ENCODE measurements around the gene KDM5B.
"Not testable (repeated sequence)": the region's sequence is repeated elsewhere in the genome, so short reads cannot be mapped to it uniquely, and the experiment has no call there.

The KDM5B gene

DNA sequence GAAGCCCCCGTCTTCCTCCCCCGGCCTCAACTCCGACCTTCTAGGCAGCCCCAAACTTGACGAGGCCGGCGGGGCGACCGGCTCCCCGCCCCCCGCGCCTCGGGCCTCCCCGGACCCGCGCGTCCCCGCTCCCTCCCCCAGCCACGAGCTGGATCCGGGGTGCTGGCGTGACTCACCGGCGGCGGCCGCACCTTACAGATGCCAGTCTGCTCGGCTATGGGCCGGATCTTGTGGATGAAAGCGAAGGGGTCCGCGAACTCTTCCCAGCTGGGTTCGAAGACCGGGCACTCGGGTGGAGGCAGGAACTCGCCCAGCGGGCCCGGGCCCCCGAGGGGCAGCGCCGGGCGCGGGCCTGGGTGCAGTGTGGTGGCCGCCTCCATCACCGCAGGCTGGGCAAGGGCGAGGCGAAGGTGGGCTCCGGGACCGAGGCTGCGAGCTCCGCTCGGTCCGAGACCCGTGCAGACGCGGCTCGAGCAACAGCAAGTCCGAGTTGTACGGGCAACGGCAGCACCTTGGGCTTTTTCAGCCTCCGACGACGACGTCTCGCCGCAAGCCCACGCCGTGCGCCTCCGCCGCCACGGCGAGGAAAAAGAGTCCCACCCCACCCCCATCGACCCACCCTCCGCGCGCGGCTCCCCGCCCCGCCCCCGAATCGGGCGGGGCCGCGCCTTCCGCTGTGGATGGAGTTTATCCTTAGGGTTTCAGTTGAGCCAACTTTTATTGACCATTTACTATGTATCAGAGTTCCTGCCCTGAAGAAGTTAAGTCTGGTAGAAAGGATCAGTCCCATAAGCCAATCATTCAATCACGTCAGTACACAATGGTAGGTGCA is at the start of gene KDM5B:
TSS of gene KDM5B (minus strand) at position 496 of the 832 bp plus-strand sequence. CDS start at position 380, 116 bp downstream.
- DNase-seq: peak; percentile 72

DNA sequence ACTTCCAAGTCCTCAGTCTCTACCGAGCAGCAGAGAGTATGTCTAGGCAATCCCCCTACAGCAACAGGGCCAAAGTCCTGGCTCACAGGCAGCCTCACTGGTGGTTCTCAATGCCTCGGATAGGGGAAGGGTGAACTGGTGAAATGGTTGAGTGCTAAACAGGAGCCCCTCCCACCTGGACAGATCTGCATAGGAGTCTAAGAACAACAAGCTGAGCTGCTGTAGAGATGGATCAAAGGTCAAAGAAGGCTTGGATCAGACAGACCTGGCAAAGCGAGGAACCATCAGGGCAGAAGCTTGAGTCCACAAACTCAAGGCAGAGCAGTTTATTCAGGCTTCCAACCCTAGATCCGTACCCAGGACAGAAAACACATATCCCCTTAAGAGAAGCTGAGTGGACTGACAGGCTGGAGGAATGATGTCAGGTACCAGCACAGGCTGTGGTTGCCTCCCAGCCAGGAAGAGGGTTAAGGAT is 49.0 kb upstream of the KDM5B start:
- DNase-seq: no peak

DNA sequence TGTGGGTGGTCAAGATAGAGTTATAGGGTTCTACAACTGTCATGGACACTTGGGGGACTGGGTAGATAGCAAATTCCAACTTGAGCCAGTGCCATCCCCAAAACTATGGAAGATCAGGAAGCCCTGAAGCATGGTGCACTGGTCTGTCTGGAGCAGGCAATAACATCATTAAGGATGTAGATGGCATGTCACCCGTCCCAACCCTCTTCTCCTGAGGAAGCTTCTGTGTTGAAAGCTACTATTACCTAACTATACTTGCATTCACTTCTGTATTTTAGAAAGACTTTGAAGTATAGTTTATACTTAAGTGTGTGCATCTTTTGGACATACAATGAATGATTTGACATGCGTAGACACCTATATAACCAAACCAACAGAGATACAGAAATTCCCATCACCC is 47.8 kb upstream of the KDM5B start:
- no peak for DNase-seq

DNA sequence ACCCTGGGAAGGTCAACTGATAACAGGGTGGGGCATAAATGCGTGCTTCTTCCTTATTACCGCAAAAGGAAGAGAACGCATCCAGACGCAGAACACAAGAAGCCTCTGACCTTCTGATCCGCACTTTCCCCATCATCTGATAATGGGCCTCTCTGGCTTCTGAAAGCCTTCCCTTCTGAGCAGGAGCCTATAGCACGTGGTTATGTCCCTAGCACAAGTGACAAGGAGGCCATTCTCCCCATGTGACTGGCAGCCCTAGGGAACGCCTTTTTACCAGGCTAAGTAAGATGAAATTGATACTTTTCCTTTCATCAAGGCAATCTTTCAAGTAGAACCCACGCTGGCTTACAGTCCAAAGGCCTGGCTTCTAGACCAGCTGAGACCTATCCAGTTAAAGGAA is 46.6 kb upstream of the KDM5B start:
- no peak for DNase-seq

DNA sequence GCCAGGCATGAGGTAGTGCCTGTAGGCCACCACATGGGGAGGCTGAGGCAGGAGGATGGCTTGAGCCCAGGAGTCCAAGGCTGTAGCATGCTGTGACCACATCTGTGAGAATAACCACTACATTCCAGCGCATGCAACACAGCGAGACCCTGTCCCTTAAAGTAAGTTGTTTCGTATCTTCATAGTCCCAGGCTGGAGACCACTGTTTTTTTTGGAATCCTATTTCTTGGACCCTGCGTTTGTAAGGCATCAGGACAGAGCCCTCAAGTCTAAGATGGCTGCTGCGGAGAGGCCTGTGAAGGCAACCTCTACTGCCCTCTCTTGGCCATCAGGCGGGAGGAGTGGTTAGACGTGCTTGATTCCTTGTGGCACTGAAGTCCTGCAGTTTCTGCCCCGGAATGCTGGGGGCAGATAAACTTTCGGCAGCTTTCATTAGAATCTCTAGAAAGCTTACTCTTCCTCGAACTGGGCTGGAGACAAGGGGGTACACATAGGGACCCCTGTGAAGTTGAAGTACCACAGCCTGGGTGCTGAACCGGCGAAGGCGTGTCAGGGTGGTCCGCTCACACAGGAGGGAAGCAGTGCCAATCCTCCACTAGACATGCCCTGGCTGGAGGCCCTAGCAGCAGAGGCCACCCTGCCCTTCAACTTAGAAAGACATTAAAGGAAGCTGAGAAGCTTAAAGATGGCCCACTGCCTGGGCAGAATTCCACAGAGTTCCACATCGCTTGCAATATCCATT is 44.1 kb upstream of the KDM5B start:
- DNase-seq: no peak

DNA sequence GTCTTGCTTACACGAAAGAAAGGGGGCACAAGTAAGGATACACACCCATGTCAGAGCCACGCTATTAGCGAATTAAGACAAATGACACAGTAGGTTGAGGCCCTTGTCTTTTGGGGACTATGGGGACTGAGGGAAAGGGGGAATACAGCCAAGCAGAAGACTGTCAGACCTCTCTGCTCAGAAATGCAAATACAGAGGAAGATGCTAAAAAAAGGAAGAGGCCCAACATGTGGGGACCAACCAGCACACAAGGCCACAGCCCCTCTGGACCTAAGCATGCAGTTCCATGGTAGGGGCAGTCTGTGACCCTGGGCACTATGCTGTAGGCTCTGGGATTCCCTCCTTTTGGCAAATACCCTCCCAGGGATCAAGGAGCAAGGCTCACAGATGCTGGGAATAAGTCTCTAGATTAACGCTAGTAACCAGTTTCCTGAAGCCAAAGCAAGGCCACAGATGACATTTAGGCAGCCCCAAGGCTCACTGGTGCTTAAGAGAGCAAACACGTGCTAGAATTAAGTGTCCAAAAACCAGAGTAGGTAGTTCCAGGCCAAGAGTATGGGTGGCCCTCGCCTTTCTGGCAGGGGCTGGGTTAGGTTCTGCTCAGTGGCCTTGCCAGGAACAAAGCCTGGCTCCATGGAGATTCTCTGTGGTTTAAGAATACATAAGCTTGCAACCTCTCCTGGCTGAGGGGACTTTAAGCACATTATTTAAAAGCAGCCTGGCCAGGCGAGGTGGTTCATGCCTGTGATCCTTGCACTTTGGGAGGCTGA is 42.6 kb upstream of the KDM5B start:
- DNase-seq: no peak

DNA sequence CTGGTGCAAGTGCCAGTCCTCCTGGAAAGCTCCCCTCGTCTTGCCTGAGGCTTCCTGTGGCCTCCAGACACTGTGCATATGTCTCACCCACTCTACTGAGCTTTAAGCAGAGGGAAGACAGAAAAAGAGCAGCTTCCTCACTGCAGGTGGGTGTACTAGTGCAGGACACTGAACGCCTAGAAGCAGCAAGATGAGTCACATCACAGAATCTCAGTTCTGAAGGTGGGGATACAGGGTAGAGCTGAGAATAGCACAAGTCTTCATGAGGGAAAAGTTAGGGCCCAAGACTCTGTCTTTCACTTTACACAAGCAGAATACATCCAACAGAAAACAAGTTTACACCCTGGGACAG is 39.9 kb upstream of the KDM5B start:
- no peak for DNase-seq

DNA sequence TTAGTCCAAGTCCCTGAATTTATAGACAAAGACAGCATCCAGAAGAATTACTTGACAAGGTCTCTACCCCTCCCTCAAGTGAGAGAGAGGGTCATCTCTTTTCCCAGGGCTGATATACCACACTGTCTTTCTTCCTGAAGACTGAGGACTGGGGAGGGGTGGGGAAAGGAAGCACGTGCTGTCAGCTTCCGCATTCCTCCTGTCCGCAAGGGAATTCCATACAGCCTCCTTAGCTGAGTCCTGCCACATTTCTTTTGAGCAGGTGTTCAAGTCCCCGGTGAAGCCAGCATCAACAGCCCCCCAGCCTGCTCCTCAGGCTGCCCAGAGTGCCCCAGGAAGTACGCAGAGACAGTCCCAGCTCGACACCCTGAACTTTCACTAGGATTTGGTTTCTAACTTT is 36.7 kb upstream of the KDM5B start:
- DNase-seq: no peak

DNA sequence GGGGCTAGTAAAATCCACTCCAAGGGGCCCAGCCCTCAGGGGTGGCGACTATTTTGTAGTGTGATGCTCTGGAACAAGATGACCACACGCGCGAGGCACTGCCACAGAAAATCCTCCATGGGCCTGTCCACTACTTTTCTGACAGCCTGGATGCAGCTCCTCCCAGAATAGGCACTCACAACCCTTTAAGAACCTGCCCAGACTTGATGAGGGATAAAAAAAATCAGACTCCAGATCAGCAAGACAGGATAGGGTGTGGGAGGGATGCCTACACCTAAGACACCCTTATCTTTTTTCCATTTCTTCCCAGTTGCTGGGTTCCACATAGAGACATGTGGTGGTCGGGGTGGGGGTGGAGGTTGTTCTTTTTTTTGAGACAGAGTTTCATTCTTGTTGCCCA is 36.0 kb upstream of the KDM5B start:
- DNase-seq: no peak

DNA sequence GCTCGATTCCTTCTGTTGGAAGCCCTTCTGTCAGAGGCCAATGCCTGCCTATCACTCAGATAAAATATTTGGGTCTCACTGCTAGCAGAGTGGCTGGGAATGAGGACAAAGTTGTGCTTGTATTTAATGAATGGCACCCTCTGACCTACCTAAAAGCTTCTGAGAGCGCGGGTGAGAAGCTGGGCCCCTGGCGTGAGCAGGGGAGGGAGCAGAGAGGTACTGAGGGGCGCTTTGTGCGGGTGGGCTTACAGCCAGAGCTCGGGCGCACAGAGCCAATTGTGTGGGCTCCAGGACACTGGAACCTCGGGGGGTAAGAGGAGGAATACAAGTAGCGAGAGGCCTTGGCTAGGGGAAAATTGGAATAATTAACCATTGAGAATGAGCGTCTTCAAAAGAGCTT is 34.9 kb upstream of the KDM5B start:
- no peak for DNase-seq

DNA sequence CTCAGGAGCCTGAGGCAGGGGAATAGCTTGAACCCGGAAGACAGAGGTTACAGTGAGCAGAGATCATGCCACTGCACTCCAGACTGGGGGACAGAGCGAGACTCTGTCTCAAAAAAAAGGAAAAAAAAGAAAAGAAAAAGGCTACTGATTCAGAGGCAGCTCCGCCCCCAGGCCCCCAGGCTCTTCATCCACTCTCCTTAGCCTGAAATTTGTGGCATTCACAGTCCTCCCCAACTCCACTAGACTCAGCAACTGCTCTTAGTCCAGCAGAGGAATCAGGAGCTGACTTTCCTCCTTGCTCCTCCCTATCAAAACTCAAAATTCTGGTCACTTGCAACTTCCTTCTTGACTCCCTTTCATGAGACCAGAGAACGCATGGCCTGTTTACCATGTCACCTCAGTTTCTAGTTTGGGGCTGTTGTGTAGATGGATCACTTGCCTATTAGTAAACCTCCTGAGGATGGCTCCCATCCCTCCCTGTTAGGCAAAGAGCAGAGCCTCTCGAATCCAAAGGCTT is 29.6 kb upstream of the KDM5B start:
- no peak for DNase-seq

DNA sequence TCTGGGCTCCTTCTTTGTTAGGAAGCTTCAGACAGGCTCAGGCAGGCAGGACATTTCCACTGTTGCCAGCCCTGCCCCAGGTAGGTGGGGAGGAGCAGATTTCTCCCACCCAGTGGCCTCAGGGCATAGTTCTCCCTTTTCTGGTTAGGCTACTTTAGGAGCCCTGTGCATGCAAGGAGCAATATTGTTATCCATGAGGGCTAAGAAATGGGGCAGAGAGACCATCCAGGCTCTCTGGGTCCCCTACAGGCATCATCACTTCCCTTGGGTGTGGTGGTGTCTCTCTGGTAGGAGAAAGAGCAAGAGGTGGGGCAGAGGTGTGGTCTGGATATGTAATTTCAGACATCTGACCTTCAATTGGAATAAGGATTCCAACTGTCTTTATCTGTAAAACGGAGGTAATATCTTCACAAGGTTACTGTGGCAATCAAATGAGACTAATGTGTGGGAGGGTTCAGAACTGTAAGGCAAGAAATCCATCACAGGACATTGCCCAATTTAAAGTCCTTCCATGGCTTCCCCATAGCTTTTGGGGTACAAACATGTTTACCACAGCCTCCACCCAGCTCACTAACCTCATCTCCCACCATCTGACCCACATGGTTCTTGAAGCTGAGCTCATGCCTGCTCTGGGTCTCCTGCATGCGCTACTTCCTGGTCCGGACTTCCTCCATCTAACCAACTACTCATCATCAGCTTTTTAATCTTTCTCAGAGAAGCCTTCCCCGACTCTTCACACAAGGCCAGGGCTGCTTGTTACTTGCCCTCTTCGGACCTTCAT is 28.6 kb upstream of the KDM5B start:
- DNase-seq: no peak

DNA sequence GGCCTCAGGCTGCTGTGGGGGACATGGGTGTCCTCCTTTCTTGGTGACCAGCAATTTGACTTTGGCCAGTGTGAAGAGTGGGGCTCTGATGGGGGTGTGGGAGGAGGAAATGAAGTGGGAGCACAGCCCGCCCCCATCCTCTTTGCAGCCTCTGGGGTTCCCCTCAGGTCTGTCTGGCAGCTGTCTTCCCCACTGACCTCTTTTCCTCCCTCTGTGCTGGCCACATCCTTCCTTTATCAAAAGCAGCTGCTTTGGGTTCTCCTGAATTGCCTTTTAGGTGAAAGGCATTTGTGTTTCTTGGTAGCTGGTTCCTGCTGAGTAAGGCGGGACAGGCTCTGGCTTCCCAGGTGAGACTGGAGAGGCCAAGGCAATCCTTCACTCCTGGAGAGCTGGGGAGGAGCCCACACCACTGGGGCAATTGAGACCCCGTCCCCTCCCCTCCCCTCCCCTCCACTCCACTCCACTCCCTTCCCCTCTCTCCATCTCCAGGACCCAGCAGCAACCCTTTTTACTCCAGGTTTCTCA is 27.4 kb upstream of the KDM5B start:
- DNase-seq: no peak

DNA sequence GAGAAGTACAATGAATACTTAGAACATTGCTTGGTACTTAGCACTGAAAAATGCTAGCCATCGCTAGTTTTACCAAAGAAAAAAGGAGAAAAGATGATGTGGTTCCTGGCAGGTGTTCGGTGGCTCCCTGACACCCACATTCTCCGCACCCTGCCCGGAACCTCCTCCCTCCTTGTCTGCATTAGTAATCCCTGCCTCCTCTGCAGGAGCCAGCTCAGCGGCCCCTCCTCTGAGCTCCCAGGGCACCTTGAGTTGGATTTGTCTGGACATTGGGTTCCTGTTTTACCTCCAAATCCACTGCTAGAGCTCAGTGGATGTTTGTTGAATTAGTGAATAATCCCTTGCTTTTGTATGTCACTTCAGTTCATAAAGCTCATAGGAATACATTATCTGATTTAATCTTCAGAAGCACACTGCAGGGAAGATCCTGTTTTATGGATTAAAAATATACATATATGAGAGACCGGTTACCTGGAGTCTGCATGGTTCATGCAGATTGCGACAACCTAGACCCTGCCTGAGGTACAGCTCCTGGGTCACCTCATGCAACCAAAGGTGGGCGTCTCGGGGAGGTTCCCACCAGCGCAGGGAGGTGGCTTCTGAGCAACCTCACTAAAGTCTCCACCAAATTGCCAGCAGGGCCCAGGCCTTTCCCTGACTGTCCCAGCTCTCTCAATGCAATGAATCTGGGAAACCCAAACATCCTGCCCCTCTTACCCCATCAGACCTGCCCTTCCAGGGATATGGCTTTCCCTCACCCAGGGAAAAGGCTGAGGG is 26.7 kb upstream of the KDM5B start:
- no peak for DNase-seq

DNA sequence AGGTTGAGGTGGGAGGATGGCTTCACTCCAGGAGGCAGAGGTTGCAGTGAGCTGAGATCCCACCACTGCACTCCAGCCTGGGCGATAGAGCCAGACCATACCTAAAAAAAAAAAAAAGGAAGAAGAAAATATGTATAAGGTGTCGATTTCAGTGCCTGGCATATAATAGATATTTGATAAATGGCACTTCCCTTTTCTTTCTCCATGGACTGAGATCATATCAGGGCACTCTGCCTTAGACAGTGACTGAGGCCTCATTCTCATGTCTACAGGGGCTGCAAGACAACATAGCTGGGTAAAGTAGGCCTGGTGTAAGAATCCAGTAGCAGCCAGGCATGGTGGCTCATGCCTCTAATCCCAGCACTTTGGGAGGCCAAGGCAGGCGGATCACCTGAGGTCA is 23.7 kb upstream of the KDM5B start:
- DNase-seq: no peak

DNA sequence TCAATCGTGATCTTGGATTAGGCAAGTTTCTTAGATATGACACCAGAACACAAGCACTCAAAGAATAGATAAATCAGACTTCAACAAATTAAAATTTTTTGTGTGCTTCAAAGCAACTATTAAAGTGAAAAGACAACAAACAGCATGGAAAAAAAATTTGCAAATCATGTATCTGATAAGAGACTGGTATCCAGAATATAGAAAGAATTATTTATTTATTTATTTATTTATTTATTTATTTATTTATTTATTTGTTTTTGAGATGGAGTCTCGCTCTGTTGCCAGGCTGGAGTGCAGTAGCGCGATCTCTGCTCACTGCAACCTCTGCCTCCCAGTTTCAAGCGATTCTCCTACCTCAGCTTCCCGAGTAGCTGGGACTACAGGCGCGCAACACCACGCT is 21.0 kb upstream of the KDM5B start:
- not testable (repeated sequence) for DNase-seq

DNA sequence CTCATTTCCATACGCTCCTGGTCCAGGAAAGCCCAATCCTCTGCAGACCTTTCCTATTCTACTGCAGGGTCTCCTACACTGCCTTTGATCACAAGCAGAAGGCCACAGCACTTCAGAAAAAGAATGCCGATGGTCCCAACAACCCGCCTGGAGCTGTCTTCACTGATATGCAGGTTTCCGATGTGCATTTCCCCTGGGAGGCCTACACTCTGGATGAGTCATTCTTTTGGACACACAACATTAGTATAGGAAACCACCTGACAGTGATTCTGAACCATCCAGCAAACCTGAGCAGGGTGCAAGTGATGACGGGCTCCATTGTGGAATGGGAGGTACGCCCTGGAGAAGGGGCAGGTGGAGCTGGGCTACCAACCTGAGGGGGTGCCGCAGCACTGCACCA is 17.5 kb upstream of the KDM5B start:
- DNase-seq: no peak

DNA sequence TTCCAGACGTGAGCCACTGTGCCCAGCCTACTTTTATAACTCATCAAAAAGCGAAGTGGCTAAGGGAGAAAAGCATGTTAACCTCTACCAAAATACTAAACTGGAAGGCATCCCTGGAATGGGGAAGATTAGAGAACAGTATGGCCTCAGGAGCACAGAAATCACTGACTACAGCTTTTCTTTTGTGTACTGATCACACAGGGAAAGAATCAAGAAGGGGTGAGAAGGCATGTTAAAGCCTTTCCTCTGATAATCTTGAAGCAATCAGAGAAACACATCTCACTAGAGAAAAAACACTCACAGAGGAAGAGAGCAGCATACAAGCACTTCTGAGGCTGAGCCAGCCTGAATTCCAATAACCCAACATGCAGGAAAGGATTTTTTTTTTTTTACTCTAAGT is 13.2 kb upstream of the KDM5B start:
- no peak for DNase-seq

DNA sequence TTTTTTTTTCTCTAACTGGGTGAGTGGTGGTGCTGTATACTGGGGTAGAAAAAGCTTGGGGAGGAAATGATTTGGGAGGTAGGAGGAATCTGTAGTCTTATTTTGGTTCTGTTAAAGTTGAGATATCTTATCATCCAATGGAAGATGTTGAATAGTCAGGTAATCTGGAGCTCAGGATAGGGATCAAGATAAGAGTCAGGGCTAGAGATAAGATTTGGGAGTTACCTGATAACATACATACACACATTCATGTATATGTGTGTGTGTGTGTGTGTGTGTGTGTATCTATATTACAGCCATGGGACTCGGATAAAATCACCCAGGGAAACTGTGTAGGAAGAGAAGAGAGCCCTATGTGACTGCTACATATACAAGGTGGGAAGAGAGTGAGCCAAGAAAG is 10.6 kb upstream of the KDM5B start:
- DNase-seq: no peak

DNA sequence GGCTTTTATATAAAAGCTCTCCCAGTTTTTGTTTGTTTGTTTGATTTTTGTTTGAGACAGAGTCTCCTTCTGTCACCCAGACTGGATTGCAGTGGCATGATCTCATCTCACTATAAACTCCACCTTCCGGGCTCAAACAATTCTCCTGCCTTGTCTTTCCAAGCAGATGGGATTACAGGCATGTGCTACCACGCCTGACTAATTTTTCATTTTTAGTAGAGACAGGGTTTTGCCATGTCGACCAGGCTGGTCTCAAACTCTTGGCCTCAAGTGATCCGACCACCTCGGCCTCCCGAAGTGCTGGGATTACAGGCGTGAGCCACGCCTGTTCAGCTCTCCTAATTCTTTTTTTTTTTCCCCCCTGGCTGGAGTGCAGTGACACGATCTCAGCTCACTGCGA is 6.9 kb upstream of the KDM5B start:
- no peak for DNase-seq

Measured in activated CD4-positive, alpha-beta T cell treated with anti-CD3 and anti-CD28 coated beads, Interleukin-2, amount 50 U/mL, for 1 hour (primary cell).